NCI-H128 (cell line): Measurements from ENCODE around the gene IGF1R.

Source experiments
- DNase-seq: peaks from one replicate; lab custom pipeline; 2025; ENCODE audit not compliant: unreplicated experiment; lab: John Stamatoyannopoulos, UW

IGF1R gene

GRCh38 chr15:98724048-98724447 lies 75.7 kb downstream of the IGF1R start:
- no peak for DNase-seq

- DNase-seq = no peak
Observed at GRCh38 chr15:98724494-98724893, 76.2 kb downstream of the IGF1R start.

DNA sequence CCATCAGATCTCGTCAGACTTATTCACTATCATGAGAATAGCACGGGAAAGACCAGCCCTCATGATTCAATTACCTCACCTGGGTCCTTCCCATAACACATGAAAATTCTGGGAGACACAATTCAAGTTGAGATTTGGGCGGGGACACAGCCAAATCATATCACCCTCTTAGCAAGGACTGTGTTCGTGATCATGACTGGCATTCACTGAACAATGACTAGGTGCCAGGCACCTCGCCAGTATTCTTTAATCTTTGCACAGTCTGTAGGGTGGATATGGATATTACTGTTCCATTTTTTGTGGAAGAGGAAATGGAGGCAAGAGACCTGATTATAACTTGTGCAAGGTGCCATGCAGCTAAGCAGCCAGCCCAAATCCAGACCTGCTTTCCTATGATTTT lies 77.5 kb downstream of the IGF1R start:
- no peak for DNase-seq

GRCh38 chr15:98727115-98728040 lies 79.0 kb downstream of the IGF1R start:
- DNase-seq = no peak

- DNase-seq = no peak
Observed at GRCh38 chr15:98728082-98728810, 79.9 kb downstream of the IGF1R start.

DNA sequence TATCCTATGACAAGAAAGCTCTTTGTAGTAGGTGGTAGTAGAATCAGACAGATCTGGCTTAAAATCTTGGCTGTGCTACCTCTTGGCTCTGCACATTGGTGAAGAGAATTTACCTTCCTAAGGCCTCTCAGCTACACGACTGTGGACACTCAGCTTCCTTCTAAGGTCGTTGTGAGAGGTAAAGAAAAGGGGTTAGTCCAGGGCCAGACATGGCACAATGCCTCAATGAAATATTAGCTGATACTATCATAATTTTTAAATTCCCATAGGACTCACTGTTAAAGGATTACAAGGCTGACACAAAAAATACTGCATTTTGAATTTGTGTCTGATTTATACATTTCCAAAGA lies 80.4 kb downstream of the IGF1R start:
- DNase-seq = no peak

- no peak for DNase-seq
Observed at GRCh38 chr15:98729446-98730042, 81.2 kb downstream of the IGF1R start.

GRCh38 chr15:98730860-98731711 lies 82.7 kb downstream of the IGF1R start:
- DNase-seq = no peak

GRCh38 chr15:98731712-98732450 lies 83.5 kb downstream of the IGF1R start:
- DNase-seq = no peak

DNA sequence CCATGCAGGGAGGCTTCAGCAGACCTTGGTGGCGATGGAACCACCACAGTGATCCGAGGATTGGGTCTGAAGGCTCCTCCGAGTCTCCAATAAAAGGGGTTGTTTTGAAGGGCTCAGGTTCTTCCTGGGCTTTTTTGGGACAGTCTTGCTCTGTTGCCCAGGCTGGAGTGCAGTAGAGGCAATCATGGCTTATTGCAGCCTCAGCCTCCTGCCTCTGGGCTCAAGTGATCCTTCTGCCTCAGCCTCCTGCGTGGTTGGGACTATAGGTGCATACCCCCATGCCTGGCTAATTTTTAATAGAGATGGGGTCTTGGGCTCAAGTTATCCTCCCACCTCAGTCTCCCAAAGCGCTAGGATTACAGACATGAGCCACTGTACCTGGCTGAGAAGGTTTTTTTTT lies 84.8 kb downstream of the IGF1R start:
- no peak for DNase-seq

DNA sequence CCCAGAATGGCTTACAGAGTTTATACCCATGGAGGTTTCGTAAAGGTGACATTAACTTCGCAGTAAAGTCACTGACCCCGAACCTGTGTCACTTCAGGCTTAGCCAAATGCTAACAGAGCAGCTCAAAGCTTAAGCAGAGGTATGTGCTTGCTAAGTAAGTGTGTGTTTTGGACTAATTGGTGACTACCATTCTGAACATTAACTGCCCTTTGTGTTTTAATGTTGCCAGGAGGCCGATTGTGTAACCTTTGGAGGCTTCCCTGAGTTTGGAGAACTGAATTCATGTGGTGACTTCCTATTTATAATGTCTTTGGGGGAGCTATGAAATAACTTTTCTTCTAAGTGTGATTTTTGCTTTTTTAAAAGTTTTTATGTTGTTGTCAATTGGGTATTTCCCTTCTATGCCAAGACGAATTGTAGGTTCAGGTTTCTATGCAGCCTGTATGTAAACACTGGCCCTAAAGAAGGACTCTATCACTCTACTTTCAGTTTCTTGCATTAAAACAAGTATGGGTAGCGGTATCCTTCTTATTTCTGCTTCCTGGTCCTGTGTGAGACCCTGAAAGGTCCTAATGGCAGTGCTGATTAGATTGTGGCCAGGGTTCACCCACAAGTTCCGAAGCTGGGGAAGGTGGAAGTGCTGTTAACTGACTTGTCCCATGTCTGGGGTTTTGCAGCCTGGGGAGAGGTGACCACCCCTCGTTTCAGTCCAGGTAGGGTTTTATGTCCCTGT lies 86.3 kb downstream of the IGF1R start:
- DNase-seq = no peak

DNA sequence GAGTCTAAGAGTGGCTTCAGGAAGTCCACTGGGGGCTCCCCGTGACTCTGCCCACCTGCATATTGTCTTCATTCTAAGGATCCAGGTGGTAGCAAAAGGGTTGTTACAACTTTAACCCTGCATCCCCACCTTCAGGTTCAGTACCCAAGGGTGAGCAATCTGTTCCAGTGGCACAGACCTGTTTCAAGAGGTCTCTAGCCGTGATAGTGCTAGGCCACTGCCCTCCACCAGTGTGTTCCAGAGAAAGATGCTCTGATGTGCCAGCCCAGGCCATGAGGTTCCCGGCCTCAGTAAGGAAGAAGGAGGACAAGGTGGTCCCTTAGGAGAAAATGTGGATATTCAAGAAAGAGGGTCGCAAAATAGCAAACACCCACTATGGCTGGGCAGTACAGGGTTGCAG lies 87.0 kb downstream of the IGF1R start:
- no peak for DNase-seq

DNA sequence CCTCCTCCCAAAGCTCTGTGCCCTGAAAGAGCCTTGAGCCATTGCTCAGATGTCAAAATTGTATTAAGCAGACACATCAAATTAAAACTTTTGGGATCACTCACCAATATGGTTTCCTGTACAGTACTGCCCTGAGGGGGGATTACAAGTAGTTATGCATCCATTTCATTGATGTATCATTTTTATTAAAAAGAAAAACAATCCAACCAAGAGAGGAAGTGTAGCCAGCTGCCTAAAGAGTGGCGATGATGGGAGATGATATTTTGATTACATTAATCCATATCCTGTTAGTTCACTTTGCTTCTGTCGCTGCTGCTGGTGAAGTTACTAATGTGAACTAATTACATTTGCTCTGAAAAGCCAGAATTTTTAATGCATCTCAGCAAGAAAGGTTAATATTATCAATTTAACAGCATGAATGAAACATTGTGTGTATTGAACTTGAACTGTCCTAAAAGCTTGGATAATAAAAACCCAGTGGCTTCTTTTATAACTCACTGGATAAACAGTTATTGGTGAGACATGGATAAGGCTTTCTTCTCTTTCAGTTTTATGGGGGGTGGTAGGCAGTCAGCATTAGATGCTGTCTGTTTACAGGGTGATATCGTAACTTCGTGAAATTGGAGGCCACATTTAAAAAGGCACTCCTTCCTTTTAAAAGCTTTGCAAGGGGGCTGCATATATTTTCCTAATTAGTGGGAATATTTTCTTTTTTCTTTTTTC lies 87.7 kb downstream of the IGF1R start:
- no peak for DNase-seq

DNA sequence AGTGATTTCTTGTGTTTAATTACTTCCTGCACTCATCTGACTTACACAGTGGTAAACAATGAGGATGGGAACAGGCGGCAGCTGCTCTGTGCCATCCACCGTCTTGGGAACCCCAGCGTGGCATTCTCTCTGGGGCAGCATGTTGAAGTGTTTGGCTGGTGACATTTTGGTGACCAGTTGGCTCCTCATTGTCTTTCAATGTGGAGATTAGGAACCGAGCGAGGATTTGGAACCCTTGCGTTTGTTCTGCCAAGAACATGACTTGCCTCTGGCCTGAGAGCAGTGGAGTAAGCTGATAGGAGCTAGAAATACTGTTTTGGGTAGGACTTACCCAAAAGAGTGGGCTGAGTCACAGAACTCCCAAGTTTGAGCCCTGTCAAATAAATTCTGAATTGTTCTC lies 88.8 kb downstream of the IGF1R start:
- no peak for DNase-seq

DNA sequence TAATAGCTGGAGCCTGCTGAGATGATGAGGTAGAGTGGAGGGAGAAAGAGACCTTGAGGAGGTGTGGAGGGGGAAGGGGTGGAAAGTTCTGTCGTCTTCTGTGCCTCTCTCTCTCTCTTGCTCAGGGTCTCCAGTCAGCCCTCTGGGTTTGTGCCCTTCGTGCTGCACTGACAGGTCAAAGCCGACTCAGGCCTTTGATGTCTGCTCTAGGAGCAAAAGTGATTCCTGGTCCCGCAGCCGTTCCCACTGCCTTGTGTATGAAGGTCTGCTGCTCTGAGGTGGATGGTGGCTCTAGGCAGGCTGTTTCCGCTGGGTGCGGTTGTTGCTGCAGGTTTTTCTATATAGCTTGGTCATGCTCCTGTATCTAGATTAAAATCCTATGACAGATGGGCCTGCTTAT lies 89.4 kb downstream of the IGF1R start:
- DNase-seq = no peak

- no peak for DNase-seq
Observed at GRCh38 chr15:98738689-98739401, 90.5 kb downstream of the IGF1R start.

GRCh38 chr15:98740295-98740694 lies 92.0 kb downstream of the IGF1R start:
- DNase-seq = no peak

GRCh38 chr15:98740963-98741362 lies 92.6 kb downstream of the IGF1R start:
- no peak for DNase-seq
